ENCODE measurements around the gene IPO13. TPM values are rescaled to one million over a fixed set of nuclear protein-coding genes. Genes with fewer than 3 reads are reported as not detected.

The IPO13 gene
- total RNA-seq, 2 donors from 2014 or later: 18.6 to 21.5 TPM

DNA sequence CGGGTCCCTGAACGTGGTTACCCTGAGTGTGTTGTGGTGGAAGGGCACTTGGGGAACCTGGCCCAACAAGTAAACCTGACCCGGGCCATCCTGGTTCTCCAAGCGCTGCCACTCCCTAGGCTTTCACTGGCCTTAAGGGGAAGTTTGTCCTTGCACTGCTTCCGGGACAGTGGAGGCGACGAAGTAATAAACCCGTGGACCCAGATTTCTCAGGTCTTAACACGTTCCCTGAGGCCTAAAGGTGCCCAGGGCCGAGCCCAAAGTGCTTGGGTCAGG is 44.4 kb downstream of the IPO13 start:
- no peaks in the 10 kb centered on the region for H3K27me3 ChIP-seq (ENCODE audit: control insufficient read depth, insufficient read depth, low read length, poor library complexity, severe bottlenecking)
- peak overlapping the region; percentile 82 for H3K4me3 ChIP-seq (ENCODE audit: low read length)
- Mint-ChIP-seq H3K36me3 (ENCODE audit: low read depth) (no peaks in the 10 kb centered on the region), H3K4me3 (peak overlapping the region; percentile 78), H3K27ac (peak overlapping the region; percentile 61), H3K27me3 (ENCODE audit: insufficient read depth) (no peaks in the 10 kb centered on the region), H3K4me1 (peaks cover 31% of the 10 kb centered on the region), H3K9me3 (no peaks in the 10 kb centered on the region)
- peaks cover 9% of the 10 kb centered on the region for H3K4me1 ChIP-seq (ENCODE audit: control insufficient read depth, insufficient read depth, low read length)
- 12 to 13% methylated on average over 7 to 10 of the region's 10 CpGs for WGBS, 2 experiments (ENCODE audit: insufficient coverage in 1 of 2, insufficient read length in 1 of 2)
- DNase-seq: no peak
- TF ChIP-seq, protein P1, sequence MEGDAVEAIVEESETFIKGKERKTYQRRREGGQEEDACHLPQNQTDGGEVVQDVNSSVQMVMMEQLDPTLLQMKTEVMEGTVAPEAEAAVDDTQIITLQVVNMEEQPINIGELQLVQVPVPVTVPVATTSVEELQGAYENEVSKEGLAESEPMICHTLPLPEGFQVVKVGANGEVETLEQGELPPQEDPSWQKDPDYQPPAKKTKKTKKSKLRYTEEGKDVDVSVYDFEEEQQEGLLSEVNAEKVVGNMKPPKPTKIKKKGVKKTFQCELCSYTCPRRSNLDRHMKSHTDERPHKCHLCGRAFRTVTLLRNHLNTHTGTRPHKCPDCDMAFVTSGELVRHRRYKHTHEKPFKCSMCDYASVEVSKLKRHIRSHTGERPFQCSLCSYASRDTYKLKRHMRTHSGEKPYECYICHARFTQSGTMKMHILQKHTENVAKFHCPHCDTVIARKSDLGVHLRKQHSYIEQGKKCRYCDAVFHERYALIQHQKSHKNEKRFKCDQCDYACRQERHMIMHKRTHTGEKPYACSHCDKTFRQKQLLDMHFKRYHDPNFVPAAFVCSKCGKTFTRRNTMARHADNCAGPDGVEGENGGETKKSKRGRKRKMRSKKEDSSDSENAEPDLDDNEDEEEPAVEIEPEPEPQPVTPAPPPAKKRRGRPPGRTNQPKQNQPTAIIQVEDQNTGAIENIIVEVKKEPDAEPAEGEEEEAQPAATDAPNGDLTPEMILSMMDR (conservative IDR thresholded peaks at IDR 0.05): no peak
- no peak overlapping the region for H3K27ac ChIP-seq (ENCODE audit: low read depth, low read length)
- peaks cover 9% of the 10 kb centered on the region for H3K36me3 ChIP-seq (ENCODE audit: control insufficient read depth, insufficient read depth, low read length)
- no peaks in the 10 kb centered on the region for H3K9me3 ChIP-seq (ENCODE audit: control insufficient read depth, low read length)
- peak overlapping the region; percentile 44 for H3K9ac ChIP-seq (ENCODE audit: extremely low read depth, low read length, poor library complexity, severe bottlenecking)

- Mint-ChIP-seq H3K27me3 (ENCODE audit: insufficient read depth) (no peaks in the 10 kb centered on the region), H3K27ac (peak within 1 kb of the TSS; percentile 84), H3K4me3 (peak within 1 kb of the TSS; percentile 78), H3K9me3 (no peaks in the 10 kb centered on the region), H3K4me1 (peaks cover 31% of the 10 kb centered on the region), H3K36me3 (ENCODE audit: low read depth) (no peaks in the 10 kb centered on the region)
- Histone ChIP-seq H3K27ac (ENCODE audit: low read depth, low read length) (peak within 1 kb of the TSS; percentile 57), H3K36me3 (ENCODE audit: control insufficient read depth, insufficient read depth, low read length) (peaks cover 4% of the 10 kb centered on the region), H3K9me3 (ENCODE audit: control insufficient read depth, low read length) (no peaks in the 10 kb centered on the region), H3K4me1 (ENCODE audit: control insufficient read depth, insufficient read depth, low read length) (peaks cover 9% of the 10 kb centered on the region), H3K27me3 (ENCODE audit: control insufficient read depth, insufficient read depth, low read length, poor library complexity, severe bottlenecking) (no peaks in the 10 kb centered on the region), H3K9ac (ENCODE audit: extremely low read depth, low read length, poor library complexity, severe bottlenecking) (peak within 1 kb of the TSS; percentile 44), H3K4me3 (ENCODE audit: low read length) (peak within 1 kb of the TSS; percentile 82)
- 1 to 2% methylated on average over 21 to 66 of the region's 66 CpGs for WGBS, 2 experiments (ENCODE audit: insufficient coverage in 1 of 2, insufficient read length in 1 of 2)
- DNase-seq: peak; percentile 93
- TF ChIP-seq, protein P1 (conservative IDR thresholded peaks at IDR 0.05): peak; percentile 31
Observed at GRCh38 chr1:43991476-43992231, 44.9 kb downstream of the IPO13 start, which contains the start of gene CCDC24. TSS of gene CCDC24 (plus strand) at chr1:43991599. CDS start at chr1:43991879, 280 bp downstream.

GRCh38 chr1:43992232-43992995 is 45.7 kb downstream of the IPO13 start:
- H3K4me3 Mint-ChIP-seq: peak overlapping the region; percentile 78
- peaks cover 3% of the 10 kb centered on the region for H3K36me3 ChIP-seq (ENCODE audit: control insufficient read depth, insufficient read depth, low read length)
- H3K4me3 ChIP-seq (ENCODE audit: low read length): peak overlapping the region; percentile 82
- H3K4me1 Mint-ChIP-seq: peaks cover 23% of the 10 kb centered on the region
- DNase-seq: no peak
- no peaks in the 10 kb centered on the region for H3K9me3 ChIP-seq (ENCODE audit: control insufficient read depth, low read length)
- H3K27me3 ChIP-seq (ENCODE audit: control insufficient read depth, insufficient read depth, low read length, poor library complexity, severe bottlenecking): no peaks in the 10 kb centered on the region
- peak overlapping the region; percentile 25 for H3K9ac ChIP-seq (ENCODE audit: extremely low read depth, low read length, poor library complexity, severe bottlenecking)
- no peak overlapping the region for H3K27ac ChIP-seq (ENCODE audit: low read depth, low read length)
- no peaks in the 10 kb centered on the region for H3K36me3 Mint-ChIP-seq (ENCODE audit: low read depth)
- TF ChIP-seq, protein P1 (conservative IDR thresholded peaks at IDR 0.05): no peak
- H3K27ac Mint-ChIP-seq: peak overlapping the region; percentile 84
- peaks cover 15% of the 10 kb centered on the region for H3K4me1 ChIP-seq (ENCODE audit: control insufficient read depth, insufficient read depth, low read length)
- no peaks in the 10 kb centered on the region for H3K9me3 Mint-ChIP-seq
- WGBS, 2 experiments (ENCODE audit: insufficient coverage in 1 of 2, insufficient read length in 1 of 2): 50 to 63% methylated on average over 9 to 11 of the region's 11 CpGs
- H3K27me3 Mint-ChIP-seq (ENCODE audit: insufficient read depth): no peaks in the 10 kb centered on the region
